K562 (cell line): ENCODE measurements around the gene CSRNP2. TPM values are rescaled to one million over a fixed set of nuclear protein-coding genes. Genes with fewer than 3 reads are reported as not detected.

ENCODE experiments used
- CHD1 ChIP-seq: fragments of 200-600 bp; sonication (generic); IDR thresholded peaks from one replicate; pipeline ENCODE4 v1.6.1; 2012; ENCODE audit warnings: mild to moderate bottlenecking, moderate library complexity, low read length, inconsistent platforms
- CREB3 ChIP-seq: fragments of 450-650 bp; conservative IDR thresholded peaks from 2 replicates; pipeline ENCODE4 v1.6.1; 2016; ENCODE audit warnings: missing genetic modification characterization, low read depth, mild to moderate bottlenecking, missing compliant biosample characterization, moderate library complexity
- CREM ChIP-seq: IDR thresholded peaks from 2 replicates; pipeline ENCODE4 v1.6.1; 2014; ENCODE audit warnings: antibody characterized with exemption, low read depth
- HMG20B ChIP-seq: fragments of 250-450 bp; sonication (Bioruptor Pico); IDR thresholded peaks from 2 replicates; pipeline ENCODE4 v1.5.0; 2021; ENCODE audit warnings: mild to moderate bottlenecking
- LEF1 ChIP-seq: fragments of 450-650 bp; IDR thresholded peaks from 2 replicates; pipeline ENCODE4 v1.6.1; 2016; ENCODE audit warnings: mild to moderate bottlenecking
- MAZ ChIP-seq, 2 experiments: fragments of 450-650 bp in 1 of 2; sonication (generic) in 1 of 2; formaldehyde crosslinking; IDR thresholded peaks in 1 of 2; conservative IDR thresholded peaks in 1 of 2; 2 replicates each; pipeline versions ENCODE4 v1.4.0 to v1.5.0; 2020; ENCODE audit warnings: mild to moderate bottlenecking in 1 of 2, missing genetic modification reagents in 1 of 2
- MECOM ChIP-seq: fragments of 250-450 bp; sonication (Bioruptor Pico); IDR thresholded peaks from 2 replicates; pipeline ENCODE4 v1.8.0; 2022; ENCODE audit warnings: inconsistent platforms
- MGA ChIP-seq: fragments of 450-650 bp; IDR thresholded peaks from 2 replicates; pipeline ENCODE4 v1.6.1; 2016; ENCODE audit warnings: mild to moderate bottlenecking, moderate library complexity
- NEUROD1 ChIP-seq: fragments of 150-350 bp; IDR thresholded peaks from 2 replicates; pipeline ENCODE4 v1.6.1; 2014; ENCODE audit warnings: borderline replicate concordance, low read length, low read depth; ENCODE audit not compliant: partially characterized antibody
- PHB2 ChIP-seq: fragments of 450-650 bp; IDR thresholded peaks from 2 replicates; pipeline ENCODE4 v1.6.1; 2017; ENCODE audit warnings: low read depth
- RCOR1 ChIP-seq, 2 experiments: IDR thresholded peaks; 2 replicates each; pipeline ENCODE4 v1.6.1; 2012; ENCODE audit warnings: low read depth in 2 of 2, low read length in 2 of 2, borderline replicate concordance in 1 of 2, improper control_type of control experiment in 1 of 2
- ZSCAN32 ChIP-seq: fragments of 450-650 bp; formaldehyde crosslinking; IDR thresholded peaks from 2 replicates; pipeline ENCODE4 v1.4.0; 2020; ENCODE audit warnings: mild to moderate bottlenecking, moderate library complexity
- polyA plus RNA-seq, 8 experiments: library from polyadenylated mRNA; depleted of rRNA in 4 of 8; stranded (reverse) in 5 of 8; unstranded in 3 of 8; fragments of >200 nt; fragmentation: Nextera tagmentation in 2 of 8; fragmentation: Illumina TruSeq in 1 of 8; extraction: Ambion mirVana in 2 of 8; extraction: Trizol in 1 of 8; gene quantifications; 2 replicates each; pipeline versions ENCODE4 v1.2.1 to v1.2.3, GENCODE V29; 2011 to 2014; ENCODE audit warnings: inconsistent platforms in 1 of 8, missing spikeins in 1 of 8
- total RNA-seq, 7 experiments: library from RNA; depleted of rRNA in 6 of 7; stranded (reverse); fragments of >200 nt in 6 of 7; fragmentation: Illumina TruSeq in 2 of 7; extraction: Trizol in 2 of 7; gene quantifications; 2 replicates each; pipeline versions ENCODE4 v1.2.1 to v1.2.3, GENCODE V29; 2011 to 2021; ENCODE audit warnings: low replicate concordance in 1 of 7
- TF ChIP-seq, protein P1 (sequence below): fragments of 450-650 bp; formaldehyde crosslinking; IDR thresholded peaks from 2 replicates; pipeline ENCODE4 v1.4.0; 2020; ENCODE audit warnings: mild to moderate bottlenecking, mixed read lengths

CSRNP2 gene
- total and polyA plus RNA-seq, 9 of the 15 experiments (the other 6 are each of a cell fraction or from before 2014, with no cell fraction given), result 1.6 to 13.9 (median 5.9) TPM

GRCh38 chr12:51047655-51048540, 35.5 kb downstream of the CSRNP2 start, which contains the start of gene LETMD1 (continued):
- TF ChIP-seq MGA (peak; percentile 94), ZSCAN32 (CRISPR knock-in tag) (no peak), LEF1 (no peak), CHD1 (no peak), CREM (peak; percentile 83), PHB2 (no peak), NEUROD1 (no peak), MAZ (CRISPR knock-in tag; conservative IDR thresholded peaks at IDR 0.05 in 1 of 2, IDR thresholded peaks at IDR 0.05 in 1 of 2) (peak; percentile 79 to 82), MECOM (no peak), RCOR1 (IDR thresholded peaks at IDR 0.05; ENCODE audit: borderline replicate concordance in 1 of 2, low read depth in 2 of 2, low read length in 2 of 2) (peak in 1 of 2 experiments; percentile 20; a peak in 1 of 4 replicates), HMG20B (CRISPR knock-in tag) (no peak), CREB3 (tag) (no peak; the same call in 1 of the 2 replicates)
- TF ChIP-seq, protein P1, sequence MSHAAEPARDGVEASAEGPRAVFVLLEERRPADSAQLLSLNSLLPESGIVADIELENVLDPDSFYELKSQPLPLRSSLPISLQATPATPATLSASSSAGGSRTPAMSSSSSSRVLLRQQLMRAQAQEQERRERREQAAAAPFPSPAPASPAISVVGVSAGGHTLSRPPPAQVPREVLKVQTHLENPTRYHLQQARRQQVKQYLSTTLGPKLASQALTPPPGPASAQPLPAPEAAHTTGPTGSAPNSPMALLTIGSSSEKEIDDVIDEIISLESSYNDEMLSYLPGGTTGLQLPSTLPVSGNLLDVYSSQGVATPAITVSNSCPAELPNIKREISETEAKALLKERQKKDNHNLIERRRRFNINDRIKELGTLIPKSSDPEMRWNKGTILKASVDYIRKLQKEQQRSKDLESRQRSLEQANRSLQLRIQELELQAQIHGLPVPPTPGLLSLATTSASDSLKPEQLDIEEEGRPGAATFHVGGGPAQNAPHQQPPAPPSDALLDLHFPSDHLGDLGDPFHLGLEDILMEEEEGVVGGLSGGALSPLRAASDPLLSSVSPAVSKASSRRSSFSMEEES, result no peak
